Aortic smooth muscle cell (primary cell): ENCODE measurements around the gene TMEM126B. TPM values are rescaled to one million over a fixed set of nuclear protein-coding genes. Genes with fewer than 3 reads are reported as not detected.

ENCODE experiments used
- total RNA-seq: library from RNA; depleted of rRNA; stranded (reverse); fragments of >200 nt; gene quantifications from 2 replicates; pipeline ENCODE4 v1.2.3, GENCODE V29; 2014

TMEM126B gene
- 58.7 and 60.5 TPM in 2 replicates for total RNA-seq

DNA sequence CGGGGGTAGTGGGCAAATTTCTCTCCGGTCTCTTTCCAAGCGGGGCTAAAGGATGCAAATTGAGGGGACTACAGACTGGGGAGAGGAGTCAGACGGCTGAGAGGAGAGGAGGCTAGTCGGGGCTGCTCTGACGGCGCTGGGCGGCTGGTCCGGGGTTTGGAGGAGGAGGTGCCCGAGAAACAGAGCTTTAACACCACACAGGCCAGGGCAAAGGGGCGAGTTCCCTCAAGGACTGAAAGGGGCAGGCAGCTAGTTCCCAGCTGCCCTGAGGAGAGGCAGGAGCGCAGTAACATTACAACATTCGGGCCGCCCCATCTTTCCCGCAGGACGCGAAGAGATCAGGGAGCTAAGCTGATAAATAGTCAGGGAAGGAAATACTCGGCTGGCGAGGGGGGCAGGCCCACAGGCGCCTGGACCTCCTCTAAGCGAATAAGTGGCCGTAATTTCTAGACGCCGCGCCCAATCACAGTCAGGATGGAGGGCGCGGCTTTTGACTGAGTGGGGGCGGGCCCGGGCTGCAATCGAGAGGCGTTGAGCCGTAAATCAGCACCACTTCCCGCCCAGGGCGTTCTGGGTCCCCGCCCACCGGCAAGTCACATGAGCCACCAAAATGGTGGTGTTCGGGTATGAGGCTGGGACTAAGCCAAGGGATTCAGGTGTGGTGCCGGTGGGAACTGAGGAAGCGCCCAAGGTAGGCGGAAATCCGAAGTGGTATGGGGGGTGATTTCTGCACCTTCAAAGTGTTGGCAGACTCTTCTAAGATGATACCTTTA, at the start of gene TMEM126B:
TMEM126B (plus strand) TSS at position 596 of the 773 bp plus-strand sequence; CDS start at position 611, 15 bp downstream.

DNA sequence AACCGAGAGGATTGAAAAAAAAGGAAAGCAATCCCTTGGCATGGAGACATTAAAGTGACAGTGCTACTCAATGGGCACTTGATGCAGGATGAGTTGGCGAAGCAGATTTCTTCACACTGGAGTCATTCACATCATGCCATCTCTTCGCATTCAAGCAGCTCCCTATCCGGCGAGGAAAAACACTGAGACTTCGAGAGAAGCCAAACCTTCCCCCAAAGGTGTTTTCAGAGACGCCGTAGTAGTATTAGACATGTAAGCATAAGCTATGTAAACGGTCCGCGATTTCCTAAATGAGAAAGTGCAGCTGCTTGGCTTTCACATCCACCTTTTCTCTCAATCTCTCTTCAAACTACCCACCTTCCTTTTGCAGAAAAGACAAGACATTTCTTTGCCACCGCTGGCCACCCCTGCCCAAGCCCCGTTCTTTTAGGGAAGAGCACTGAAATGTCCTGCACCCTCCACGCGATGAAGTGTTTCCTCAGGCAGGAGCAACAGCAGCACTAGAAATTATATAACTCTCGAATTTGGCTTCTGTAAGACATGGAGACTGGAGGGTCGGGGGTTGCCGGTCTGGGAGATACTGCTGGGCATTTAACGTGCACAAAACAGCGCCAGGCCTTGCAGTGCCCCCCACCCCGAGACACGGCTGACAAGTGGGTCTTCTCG, 928 bp upstream of the TMEM126B start, which contains the start of gene DLG2:
DLG2 (minus strand) TSS at position 13 of the 666 bp plus-strand sequence.

DNA sequence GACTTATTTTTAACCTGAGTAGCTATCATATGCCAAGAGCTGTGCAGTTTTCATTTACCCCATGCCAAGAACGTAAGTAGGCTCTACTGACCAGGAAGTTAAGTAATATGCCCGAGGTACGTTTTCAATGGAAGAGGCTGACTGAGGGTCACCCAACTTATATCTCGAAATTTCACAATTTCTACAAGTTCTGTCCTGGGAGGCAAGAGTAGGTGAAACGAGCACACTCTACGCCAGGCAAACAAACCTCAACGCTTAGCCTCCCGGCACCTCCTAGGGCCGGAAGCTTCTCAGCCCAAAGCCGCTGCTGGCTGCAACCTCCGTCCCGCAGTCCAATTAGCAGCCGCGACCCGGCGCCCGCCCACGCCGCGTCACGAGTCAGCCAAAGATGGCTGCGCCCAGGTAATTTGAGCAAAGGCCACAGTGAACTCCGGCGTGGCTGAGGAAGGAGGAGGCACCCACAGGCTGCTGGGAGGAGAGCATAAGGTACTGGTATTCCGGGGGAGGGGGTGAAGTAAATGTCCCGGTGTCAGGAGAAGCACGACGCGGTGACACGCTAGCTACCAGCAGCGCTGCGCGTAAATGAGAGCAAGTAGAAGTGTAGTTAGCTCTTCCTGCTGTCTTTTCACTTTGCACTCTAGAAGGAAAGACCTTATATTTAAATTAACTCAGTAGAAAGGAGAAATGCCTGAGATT, 19.4 kb downstream of the TMEM126B start, which contains the start of gene TMEM126A:
TMEM126A (plus strand) TSS at position 364 of the 696 bp plus-strand sequence. CDS start 2,289 bp downstream, outside the sequence.

DNA sequence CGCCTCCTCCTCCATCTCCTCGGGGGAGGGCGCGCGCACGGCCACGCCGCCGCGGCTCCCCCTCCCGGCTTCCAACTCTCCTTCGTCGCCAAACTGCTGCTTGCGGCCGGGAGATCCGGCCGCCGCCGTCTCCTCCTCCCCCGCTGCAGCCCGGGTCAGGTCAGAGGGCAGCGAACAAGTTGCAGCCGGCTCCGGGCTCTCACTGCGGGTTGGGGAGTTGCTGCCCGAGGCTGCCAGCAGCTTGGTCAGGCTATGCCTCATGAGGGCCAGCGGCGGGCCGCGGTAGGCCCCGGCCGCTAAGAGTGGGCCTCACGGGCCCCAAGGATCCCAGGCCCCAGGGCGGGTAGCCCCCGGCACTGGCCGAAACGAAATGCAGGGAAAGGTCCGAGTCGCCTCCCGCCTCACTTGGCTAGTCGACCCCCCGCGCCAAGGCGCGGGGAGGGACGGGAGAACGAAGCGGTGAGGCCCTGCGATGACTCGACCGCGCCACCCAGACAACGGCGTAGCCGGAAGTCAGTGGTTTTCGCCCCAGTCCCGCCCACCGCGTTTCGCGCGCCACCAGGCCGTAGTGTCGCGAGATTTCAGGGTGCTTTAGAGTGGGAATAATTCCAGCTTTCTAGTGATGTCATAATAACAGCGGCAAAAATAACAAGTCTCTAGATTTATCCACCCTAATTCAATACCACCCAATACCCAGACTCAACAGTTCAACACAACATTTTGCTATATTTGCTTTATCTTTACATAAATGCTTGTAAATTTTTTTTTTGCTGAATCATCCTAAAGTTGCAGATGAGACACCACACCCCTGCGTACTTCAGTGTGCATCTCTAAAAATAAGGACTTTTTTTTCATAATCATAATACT, 36.5 kb downstream of the TMEM126B start, which contains the start of gene CREBZF:
CREBZF (minus strand) TSS at position 515 of the 867 bp plus-strand sequence; CDS start at position 261, 254 bp downstream.

DNA sequence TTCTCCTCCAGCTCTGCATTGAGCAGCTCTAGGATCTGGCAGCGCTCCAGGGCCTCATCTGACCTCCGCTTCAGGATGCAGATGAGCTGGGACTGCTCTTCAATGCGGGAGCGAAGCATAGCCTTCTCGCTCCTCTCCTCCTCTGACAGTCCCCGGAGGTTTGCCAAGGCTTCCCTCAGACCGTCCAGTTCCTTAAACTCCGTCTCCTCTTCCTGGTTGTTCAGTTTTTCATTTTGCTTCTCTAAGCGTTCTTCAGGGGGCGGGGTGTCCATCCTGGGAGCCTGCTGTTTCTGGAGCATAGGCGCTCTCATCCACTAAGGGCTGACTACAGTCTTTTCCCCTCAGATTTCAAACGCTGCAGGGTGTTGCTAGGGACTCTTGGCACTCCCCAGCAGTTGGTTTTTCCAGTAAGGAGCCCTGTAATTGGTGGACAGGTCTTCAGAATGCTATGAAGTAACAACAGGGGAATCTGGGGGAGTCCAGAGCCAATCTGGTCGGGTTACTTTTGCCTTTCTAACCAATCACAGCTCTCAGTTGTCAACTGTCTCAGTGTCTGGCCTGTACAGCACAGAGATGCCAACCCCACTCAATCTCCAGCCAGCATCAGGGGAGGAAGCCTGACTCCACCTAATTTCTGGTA, 57.5 kb downstream of the TMEM126B start, which contains the start of gene CCDC89:
CCDC89 (minus strand) TSS at position 376 of the 640 bp plus-strand sequence; CDS start at position 311, 65 bp downstream.

Other genes with a start within 250 kb of the TMEM126B start
- gene DLG2, start 1.2 kb upstream of the TMEM126B start, total RNA-seq, result 1.8 and 2.6 TPM in 2 replicates
- 33.8 and 41.2 TPM in 2 replicates for gene TMEM126A, start 19.4 kb downstream of the TMEM126B start, total RNA-seq
- 33.8 and 35.0 TPM in 2 replicates for gene CREBZF, start 36.5 kb downstream of the TMEM126B start, total RNA-seq
- 5.8 and 6.0 TPM in 2 replicates for gene CCDC89, start 57.6 kb downstream of the TMEM126B start, total RNA-seq
- gene SYTL2, start 182.5 kb downstream of the TMEM126B start, total RNA-seq, result 7.0 and 7.5 TPM in 2 replicates
- gene CCDC83, start 226.8 kb downstream of the TMEM126B start, total RNA-seq, result not detected in 2 replicates